Activated naive CD8-positive, alpha-beta T cell treated with anti-CD3 and anti-CD28 coated beads, Interleukin-2, amount 10 ng/mL, durations not matched to agents 7 days and 5 days (primary cell): ENCODE measurements around the gene MOB3B. TPM values are rescaled to one million over a fixed set of nuclear protein-coding genes. Genes with fewer than 3 reads are reported as not detected.
"Not testable (repeated sequence)": the region's sequence is repeated elsewhere in the genome, so short reads cannot be mapped to it uniquely, and the experiment has no call there.

Experiments
- ATAC-seq: fragments of 150-1000 bp; cut with Tn5 transposase; one replicate; pipeline ENCODE4 v1.10.0; 2021; ENCODE audit warnings: low read depth, moderate library complexity
- POLR2A ChIA-PET: fragments of 350-600 bp; sonication (Branson Sonifier 250); formaldehyde crosslinking; loops from one replicate; lab custom pipeline; 2021; ENCODE audit warnings: antibody characterized with exemption; lab: Charles Lee
- DNase-seq: peaks from one replicate; pipeline ENCODE4 v3.0.0; 2021
- H3K27ac Mint-ChIP-seq: one replicate; pipeline ENCODE4 v1.8.0; 2022; ENCODE audit warnings: mild to moderate bottlenecking, mixed read lengths
- H3K27me3 Mint-ChIP-seq: one replicate; pipeline ENCODE4 v1.8.0; 2022; ENCODE audit warnings: mild to moderate bottlenecking, moderate library complexity, mixed read lengths
- H3K36me3 Mint-ChIP-seq: one replicate; pipeline ENCODE4 v1.8.0; 2021; ENCODE audit warnings: mild to moderate bottlenecking, mixed read lengths
- H3K4me1 Mint-ChIP-seq: one replicate; pipeline ENCODE4 v1.8.0; 2021; ENCODE audit warnings: mixed read lengths
- H3K4me3 Mint-ChIP-seq: one replicate; pipeline ENCODE4 v1.8.0; 2022; ENCODE audit warnings: mild to moderate bottlenecking, moderate library complexity, mixed read lengths
- H3K9me3 Mint-ChIP-seq: one replicate; pipeline ENCODE4 v1.8.0; 2021; ENCODE audit warnings: mixed read lengths
- total RNA-seq, 2 experiments: library from RNA; stranded (reverse); gene quantifications; one replicate each; pipeline ENCODE4 v1.2.3, GENCODE V29; 2021

MOB3B gene
- total RNA-seq, 2 experiments from 2014 or later: 3.2 to 3.6 TPM

DNA sequence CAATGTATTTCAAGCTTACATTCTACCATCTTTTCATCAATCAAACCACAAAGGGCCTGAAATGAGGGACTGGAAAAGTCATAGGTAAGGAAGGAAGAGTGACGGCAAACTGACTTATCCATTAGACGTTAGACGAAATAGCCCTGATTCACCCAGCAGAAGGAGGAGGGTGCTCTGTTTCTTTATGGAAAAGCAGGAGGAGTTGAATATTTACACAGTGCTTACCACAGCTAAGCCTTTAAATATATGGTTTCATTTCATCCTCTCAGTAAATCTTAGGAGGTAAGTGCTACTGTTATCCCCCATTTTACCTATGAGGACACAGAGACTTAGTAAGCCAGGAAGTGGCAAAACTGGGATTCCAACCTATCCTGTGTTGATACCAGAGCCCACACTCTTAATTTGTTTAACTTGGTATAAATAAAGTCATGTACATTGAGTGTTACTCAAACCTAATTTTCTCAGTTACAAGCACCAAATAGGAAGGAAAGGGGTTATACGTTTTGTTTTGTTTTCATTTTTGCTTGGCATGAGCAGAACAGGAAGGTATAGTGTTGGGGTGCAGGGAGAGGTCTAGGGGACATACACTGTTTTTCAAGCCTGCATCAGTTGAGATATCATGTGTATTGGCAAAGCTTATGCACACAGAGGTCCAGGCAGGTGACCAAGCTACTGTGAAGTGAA, 103.6 kb downstream of the MOB3B start:
- H3K36me3 Mint-ChIP-seq: peaks cover 6% of the 10 kb centered on the region
- DNase-seq (no peak), ATAC-seq (no peak)
- H3K4me1 Mint-ChIP-seq: peaks cover 11% of the 10 kb centered on the region
- H3K27ac Mint-ChIP-seq: no peak overlapping the region
- no peaks in the 10 kb centered on the region for H3K27me3 Mint-ChIP-seq
- POLR2A ChIA-PET: no interaction called here
- H3K4me3 Mint-ChIP-seq: no peak overlapping the region
- no peaks in the 10 kb centered on the region for H3K9me3 Mint-ChIP-seq

DNA sequence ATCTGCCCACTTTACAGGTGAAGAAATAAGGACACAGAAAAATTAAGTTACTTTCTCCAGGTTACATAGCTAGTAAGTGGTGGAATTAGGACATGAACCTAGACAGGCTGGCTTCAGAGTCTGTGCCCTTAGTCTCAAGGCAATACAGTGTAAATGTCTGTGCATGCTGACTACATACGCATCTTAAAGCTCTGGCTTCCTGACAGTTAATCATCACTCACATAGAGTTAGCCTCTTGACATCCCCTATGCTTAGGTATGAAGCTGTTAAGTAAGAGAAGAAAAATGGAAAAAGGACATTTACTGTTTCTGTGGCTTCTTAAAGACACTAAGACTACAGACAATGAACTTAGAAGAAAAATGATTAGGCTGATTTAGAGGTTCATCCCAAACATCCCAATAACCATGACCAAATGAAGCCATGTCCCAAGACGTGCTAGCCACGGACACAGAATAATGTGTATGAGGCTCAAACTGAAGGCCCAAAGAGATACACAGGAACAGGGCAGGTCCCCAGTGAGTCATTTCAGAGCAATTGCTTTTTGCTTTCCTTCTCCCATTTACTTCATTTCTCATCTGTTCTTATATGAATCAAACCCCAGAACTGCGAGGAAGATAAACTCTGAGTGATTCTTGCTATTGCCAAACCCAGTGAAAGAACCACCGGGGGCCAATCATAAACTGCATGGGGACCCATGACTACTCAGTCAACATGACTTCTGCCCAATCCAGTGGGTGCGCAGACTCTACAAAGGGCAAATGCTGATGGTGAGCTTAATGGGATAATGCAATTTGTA, 105.5 kb downstream of the MOB3B start:
- POLR2A ChIA-PET: no interaction called here

DNA sequence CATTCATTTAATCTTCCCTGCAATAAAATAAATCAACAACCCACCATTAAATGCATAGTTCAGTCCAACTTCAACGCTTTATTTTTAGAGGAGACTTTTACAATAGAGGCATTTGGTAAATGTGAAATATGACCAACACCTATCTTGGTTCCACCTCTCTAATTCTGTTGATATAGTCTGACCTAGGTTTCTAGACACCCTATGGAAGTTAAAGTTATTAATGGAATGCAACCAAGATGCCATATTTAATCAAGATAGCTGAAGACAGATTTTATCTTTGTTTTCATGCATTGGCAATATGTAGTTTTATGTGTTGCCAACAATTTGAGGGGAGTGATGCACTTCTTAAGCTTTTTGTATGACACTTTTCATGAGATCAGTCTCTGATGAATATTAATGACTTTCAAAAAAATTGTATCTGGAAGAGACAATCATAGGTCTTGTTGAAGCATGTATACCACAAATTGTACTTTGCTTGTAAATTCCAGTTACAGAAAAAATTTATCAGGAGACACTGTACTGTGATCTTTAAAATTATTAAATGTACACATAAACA, 107.3 kb downstream of the MOB3B start:
- POLR2A ChIA-PET: no interaction called here
- H3K4me3 Mint-ChIP-seq: no peak overlapping the region

More for the DNA sequence above, 105.5 kb downstream of the MOB3B start:
- ATAC-seq (no peak), DNase-seq (no peak)
- Mint-ChIP-seq H3K27ac (no peak overlapping the region), H3K4me3 (no peak overlapping the region), H3K4me1 (peaks cover 11% of the 10 kb centered on the region), H3K36me3 (peaks cover 6% of the 10 kb centered on the region), H3K9me3 (peaks cover 2% of the 10 kb centered on the region), H3K27me3 (peaks cover 2% of the 10 kb centered on the region)

DNA sequence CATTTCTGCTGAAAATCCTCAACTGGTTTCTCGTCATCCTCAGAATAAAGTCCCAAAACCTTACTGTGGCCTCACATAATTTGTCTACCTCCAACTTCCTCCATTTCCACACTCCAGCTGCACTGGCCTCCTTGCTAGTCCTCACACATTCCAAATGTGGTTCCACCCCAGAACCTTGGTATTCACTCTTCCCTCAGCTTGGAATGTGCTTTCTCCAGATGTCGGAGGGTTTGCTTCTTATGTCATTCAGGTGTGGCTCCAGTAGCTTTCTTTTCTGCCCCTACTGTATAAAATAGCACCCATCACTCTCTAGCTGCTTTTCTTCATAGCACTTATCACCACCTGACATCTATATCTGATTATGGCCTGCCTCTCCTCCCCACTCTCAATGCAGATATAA, 108.0 kb downstream of the MOB3B start:
- Mint-ChIP-seq H3K36me3 (peaks cover 11% of the 10 kb centered on the region), H3K27ac (no peak overlapping the region), H3K4me3 (no peak overlapping the region), H3K4me1 (peaks cover 11% of the 10 kb centered on the region), H3K27me3 (peaks cover 2% of the 10 kb centered on the region), H3K9me3 (peaks cover 3% of the 10 kb centered on the region)
- no peak for ATAC-seq
- POLR2A ChIA-PET: no interaction called here
- no peak for DNase-seq

More for the DNA sequence above, 107.3 kb downstream of the MOB3B start:
- no peak for ATAC-seq
- Mint-ChIP-seq H3K27me3 (peaks cover 2% of the 10 kb centered on the region), H3K4me1 (peaks cover 11% of the 10 kb centered on the region), H3K27ac (no peak overlapping the region), H3K36me3 (peaks cover 11% of the 10 kb centered on the region), H3K9me3 (peaks cover 3% of the 10 kb centered on the region)
- DNase-seq: no peak

DNA sequence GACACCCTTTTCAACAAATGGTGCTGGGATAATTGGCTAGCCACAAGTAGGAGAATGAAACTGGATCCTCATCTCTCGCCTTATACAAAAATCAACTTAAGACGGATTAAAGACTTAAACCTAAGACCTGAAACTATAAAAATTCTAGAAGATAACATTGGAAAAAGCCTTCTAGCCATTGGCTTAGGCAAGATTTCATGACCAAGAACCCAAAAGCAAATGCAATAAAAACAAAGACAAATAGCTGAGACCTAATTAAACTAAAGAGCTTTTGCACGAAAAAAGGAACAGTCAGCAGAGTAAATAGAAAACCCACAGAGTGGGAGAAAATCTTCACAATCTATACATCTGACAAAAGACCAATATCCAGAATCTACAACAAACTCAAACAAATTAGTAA, 110.1 kb downstream of the MOB3B start:
- H3K9me3 Mint-ChIP-seq, DNase-seq, H3K4me1 Mint-ChIP-seq, H3K4me3 Mint-ChIP-seq, ATAC-seq, H3K27ac Mint-ChIP-seq, H3K27me3 Mint-ChIP-seq, POLR2A ChIA-PET: not testable (repeated sequence)
- peaks cover 11% of the 10 kb centered on the region for H3K36me3 Mint-ChIP-seq

DNA sequence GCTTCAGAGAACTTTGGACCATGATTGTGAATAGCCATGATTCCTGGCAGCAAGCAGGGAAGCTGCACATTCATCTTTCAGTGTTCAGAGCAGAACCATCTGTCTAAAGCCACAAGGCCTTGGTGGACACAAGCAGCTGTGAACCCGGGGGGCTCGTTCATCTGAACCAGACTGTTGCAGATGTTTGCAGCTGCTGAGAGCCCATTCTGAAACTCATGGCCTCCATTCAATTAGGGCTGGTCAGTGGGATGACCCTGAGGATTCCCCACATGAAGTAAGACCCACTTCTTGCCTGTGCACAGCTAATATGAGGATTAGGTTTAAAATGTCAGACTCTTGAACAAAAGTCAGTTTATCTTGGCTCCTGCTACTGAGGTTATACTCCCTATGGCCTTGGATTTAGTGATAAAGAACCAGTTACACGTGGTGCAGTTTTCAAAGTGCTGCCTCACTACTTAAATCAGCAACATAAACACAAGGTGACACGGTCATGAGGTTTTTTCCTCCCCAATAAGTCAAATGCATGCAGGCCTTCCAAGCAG, 115.3 kb downstream of the MOB3B start:
- Mint-ChIP-seq H3K27me3 (no peaks in the 10 kb centered on the region), H3K4me1 (peaks cover 3% of the 10 kb centered on the region), H3K4me3 (no peak overlapping the region), H3K9me3 (peaks cover 1% of the 10 kb centered on the region), H3K36me3 (peaks cover 6% of the 10 kb centered on the region), H3K27ac (no peak overlapping the region)
- POLR2A ChIA-PET: no interaction called here
- ATAC-seq: no peak
- DNase-seq: no peak

DNA sequence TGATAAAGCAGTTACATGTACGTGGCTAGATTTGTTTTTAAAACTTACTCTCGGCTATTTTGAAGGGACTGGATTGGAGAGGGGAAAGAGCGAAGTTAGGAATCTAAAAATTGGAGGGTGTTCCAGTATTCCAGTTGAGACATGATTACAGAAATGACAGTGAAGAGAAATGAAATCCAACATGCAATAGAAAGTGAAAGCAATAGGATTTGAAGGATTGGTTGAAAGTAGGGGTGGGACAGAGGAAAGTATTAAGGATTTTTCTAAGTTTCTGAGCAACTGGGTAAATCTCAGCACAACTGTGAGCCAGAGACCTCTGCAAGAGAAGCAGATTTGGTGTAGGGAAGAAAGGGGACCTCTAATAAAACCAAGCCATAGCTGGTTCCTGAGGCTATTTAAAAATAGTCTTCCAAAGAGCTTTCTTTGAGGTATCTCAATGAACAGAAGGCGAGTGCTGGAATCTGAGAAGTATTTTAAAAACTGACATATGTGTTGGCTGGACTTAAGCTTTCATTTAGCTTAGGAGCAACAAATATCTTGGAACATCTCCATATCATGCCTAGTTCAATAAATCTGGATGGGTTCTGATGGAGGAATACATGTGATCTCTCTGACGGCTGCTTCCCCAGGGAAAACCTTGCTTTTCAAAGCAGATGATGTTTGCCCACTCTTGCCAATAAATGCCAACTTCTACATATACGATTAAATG, 115.9 kb downstream of the MOB3B start:
- ATAC-seq: no peak
- peaks cover 1% of the 10 kb centered on the region for H3K9me3 Mint-ChIP-seq
- H3K36me3 Mint-ChIP-seq: peaks cover 4% of the 10 kb centered on the region
- peaks cover 3% of the 10 kb centered on the region for H3K4me1 Mint-ChIP-seq
- no peak overlapping the region for H3K4me3 Mint-ChIP-seq
- no peak for DNase-seq
- no peak overlapping the region for H3K27ac Mint-ChIP-seq
- POLR2A ChIA-PET: no interaction called here
- no peaks in the 10 kb centered on the region for H3K27me3 Mint-ChIP-seq

DNA sequence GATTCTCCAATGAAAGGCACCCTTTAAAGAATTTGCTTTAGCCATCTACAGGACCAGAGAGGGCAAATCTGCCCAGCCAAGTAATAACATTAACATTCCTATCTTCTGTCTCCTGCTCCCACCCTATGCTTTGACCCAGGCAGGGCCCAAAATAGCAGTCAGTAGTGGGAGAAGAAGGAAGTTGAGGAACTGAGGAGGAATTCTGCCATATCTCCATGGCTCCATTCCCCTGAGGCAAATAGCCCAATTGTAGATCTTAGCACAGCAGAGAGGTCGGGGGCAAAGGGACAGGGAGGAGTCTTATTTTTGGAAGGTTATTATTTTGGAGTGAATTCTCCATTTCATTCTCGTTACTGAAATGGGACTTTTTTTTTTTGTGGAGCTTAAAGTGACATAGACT, 116.7 kb downstream of the MOB3B start:
- Mint-ChIP-seq H3K27me3 (no peaks in the 10 kb centered on the region), H3K36me3 (peaks cover under 1% of the 10 kb centered on the region), H3K27ac (no peak overlapping the region), H3K4me3 (no peak overlapping the region), H3K4me1 (peaks cover 3% of the 10 kb centered on the region), H3K9me3 (no peaks in the 10 kb centered on the region)
- no peak for DNase-seq
- POLR2A ChIA-PET: no interaction called here
- ATAC-seq: no peak

DNA sequence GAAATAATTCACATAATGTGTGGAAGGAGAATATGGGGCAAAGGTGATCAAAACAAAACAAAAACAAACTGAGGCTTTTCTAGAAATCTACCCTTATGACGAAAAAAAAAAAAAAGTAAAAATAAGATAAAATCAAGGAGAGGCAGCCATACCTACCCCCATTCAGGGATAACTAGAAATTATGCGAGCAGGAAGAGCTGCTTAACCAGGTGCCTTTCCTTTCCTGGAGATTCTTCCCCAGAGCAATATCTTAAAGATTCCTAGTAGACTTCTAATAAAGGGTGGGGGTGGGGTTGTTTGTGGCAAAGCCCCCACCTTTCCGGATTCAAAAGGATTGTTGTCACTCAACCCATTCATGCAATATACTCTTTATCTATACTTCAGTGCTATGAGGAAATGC, 117.5 kb downstream of the MOB3B start:
- DNase-seq (no peak), ATAC-seq (no peak)
- POLR2A ChIA-PET: no interaction called here
- H3K4me1 Mint-ChIP-seq: peaks cover 7% of the 10 kb centered on the region
- H3K9me3 Mint-ChIP-seq: no peaks in the 10 kb centered on the region
- no peak overlapping the region for H3K27ac Mint-ChIP-seq
- no peaks in the 10 kb centered on the region for H3K27me3 Mint-ChIP-seq
- no peaks in the 10 kb centered on the region for H3K36me3 Mint-ChIP-seq
- no peak overlapping the region for H3K4me3 Mint-ChIP-seq

DNA sequence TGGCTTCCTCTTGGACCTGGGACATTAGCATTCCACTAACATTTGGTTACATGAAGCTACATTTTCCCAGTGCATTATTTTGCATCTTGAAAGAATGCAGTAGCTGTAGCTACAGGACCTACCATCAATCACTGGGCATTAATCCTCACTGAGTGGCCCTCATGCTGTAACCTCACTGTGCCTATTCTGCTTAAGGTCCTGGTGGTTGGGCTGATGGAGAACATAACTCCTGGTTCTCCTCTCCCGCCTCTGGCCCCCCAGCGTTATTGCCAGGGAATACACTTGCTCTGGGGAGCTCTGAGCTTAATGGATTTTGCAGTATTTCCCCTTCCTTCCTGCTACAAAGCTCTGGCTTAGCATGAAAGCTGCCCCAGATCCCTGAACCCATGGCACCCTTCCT, 121.1 kb downstream of the MOB3B start:
- peaks cover 9% of the 10 kb centered on the region for H3K36me3 Mint-ChIP-seq
- H3K27ac Mint-ChIP-seq: no peak overlapping the region
- H3K9me3 Mint-ChIP-seq: peaks cover 1% of the 10 kb centered on the region
- no peak overlapping the region for H3K4me3 Mint-ChIP-seq
- POLR2A ChIA-PET: no interaction called here
- ATAC-seq: no peak
- peaks cover 6% of the 10 kb centered on the region for H3K4me1 Mint-ChIP-seq
- DNase-seq: no peak
- peaks cover 3% of the 10 kb centered on the region for H3K27me3 Mint-ChIP-seq

DNA sequence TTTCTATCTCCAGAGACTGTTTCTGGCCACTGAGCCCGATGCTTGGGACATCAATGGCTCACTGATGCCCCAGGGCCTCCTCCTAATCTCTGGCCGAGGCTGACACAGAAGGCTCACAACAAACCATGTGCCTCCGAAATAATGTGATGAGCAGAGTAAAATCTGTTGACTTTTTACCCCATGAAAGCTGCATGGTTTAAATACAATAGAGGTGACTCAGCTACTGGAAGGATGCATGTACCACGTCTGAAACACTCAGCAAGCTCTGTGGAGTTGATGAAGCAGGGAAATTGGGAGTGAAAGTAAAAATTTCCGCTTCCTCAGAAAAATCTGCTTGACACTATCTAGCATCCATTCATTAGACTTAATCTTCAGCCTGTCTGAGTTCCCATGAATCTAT, 121.6 kb downstream of the MOB3B start:
- peaks cover 3% of the 10 kb centered on the region for H3K27me3 Mint-ChIP-seq
- POLR2A ChIA-PET: no interaction called here
- H3K4me1 Mint-ChIP-seq: peaks cover 4% of the 10 kb centered on the region
- peaks cover 9% of the 10 kb centered on the region for H3K36me3 Mint-ChIP-seq
- ATAC-seq (no peak), DNase-seq (no peak)
- H3K4me3 Mint-ChIP-seq: no peak overlapping the region
- H3K27ac Mint-ChIP-seq: no peak overlapping the region
- peaks cover 1% of the 10 kb centered on the region for H3K9me3 Mint-ChIP-seq

DNA sequence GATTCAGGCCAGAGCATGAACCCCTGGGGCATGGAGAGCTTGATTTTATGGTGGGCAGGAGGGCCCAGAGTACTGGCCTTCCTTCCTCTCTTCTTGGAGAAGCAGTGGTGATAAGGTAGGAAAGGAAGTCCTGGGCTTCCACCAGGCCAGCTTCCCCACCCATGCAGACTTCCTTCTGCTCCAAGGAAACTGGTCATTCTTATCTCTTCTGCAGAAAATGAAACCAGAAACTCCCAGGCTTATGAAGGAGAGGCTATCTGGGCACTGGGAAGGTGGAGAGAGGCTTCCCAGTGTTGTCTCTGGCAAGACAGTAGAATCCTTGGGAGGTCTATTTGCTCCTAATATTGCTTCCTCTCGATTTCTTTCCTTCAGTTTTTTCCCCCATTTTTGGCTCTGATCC, 122.1 kb downstream of the MOB3B start:
- H3K4me1 Mint-ChIP-seq: peaks cover 4% of the 10 kb centered on the region
- no peak overlapping the region for H3K27ac Mint-ChIP-seq
- DNase-seq (no peak), ATAC-seq (no peak)
- H3K9me3 Mint-ChIP-seq: peaks cover 1% of the 10 kb centered on the region
- H3K4me3 Mint-ChIP-seq: no peak overlapping the region
- H3K27me3 Mint-ChIP-seq: peaks cover 3% of the 10 kb centered on the region
- POLR2A ChIA-PET: no interaction called here
- peaks cover 9% of the 10 kb centered on the region for H3K36me3 Mint-ChIP-seq

DNA sequence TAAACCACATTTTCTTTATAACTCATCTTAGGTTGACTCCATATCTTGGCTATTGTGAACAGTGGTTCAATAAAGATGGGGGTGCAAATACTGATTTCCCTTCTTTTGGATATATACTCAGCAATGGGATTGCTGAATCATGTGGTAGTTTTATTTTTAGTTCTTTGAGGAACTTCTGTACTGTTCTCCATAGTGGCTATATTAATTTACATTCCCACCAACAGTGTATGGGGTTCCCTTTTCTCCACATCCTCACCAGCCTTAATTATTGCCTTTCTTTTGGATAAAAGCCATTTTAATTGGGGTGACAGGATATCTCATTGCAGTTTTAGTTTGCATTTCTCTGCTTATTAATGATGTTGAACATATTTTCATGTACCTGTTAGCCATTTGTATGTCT, 125.0 kb downstream of the MOB3B start:
- Mint-ChIP-seq H3K27me3 (peaks cover 5% of the 10 kb centered on the region), H3K36me3 (peaks cover 9% of the 10 kb centered on the region), H3K27ac (no peak overlapping the region), H3K4me1 (peaks cover 8% of the 10 kb centered on the region), H3K4me3 (no peak overlapping the region), H3K9me3 (peaks cover 1% of the 10 kb centered on the region)
- POLR2A ChIA-PET: no interaction called here
- DNase-seq (no peak), ATAC-seq (no peak)
